Rectal smooth muscle tissue (tissue), 1 donor: ENCODE data around the gene TEX11.
"Not testable (repeated sequence)": the region's sequence is repeated elsewhere in the genome, so short reads cannot be mapped to it uniquely, and the experiment has no call there.

Source experiments
- H3K27ac ChIP-seq: one replicate; pipeline ENCODE4 v1.7.0; 2013; ENCODE audit warnings: low read depth, low read length, inconsistent platforms
- H3K27me3 ChIP-seq: one replicate; pipeline ENCODE4 v1.7.0; 2013; ENCODE audit warnings: low read length; ENCODE audit not compliant: control insufficient read depth, insufficient read depth
- H3K36me3 ChIP-seq: one replicate; pipeline ENCODE4 v1.7.0; 2013; ENCODE audit warnings: low read length; ENCODE audit not compliant: control insufficient read depth, insufficient read depth
- H3K4me1 ChIP-seq: one replicate; pipeline ENCODE4 v1.7.0; 2013; ENCODE audit warnings: low read length; ENCODE audit not compliant: control insufficient read depth, insufficient read depth
- H3K4me3 ChIP-seq: one replicate; pipeline ENCODE4 v1.7.0; 2013; ENCODE audit warnings: low read length
- H3K9ac ChIP-seq: one replicate; pipeline ENCODE4 v1.7.0; 2013; ENCODE audit warnings: low read length

TEX11 gene

GRCh38 chrX:70733774-70734173 lies 174.7 kb downstream of the TEX11 start:
- H3K27ac ChIP-seq, H3K4me1 ChIP-seq, H3K4me3 ChIP-seq, H3K36me3 ChIP-seq, H3K9ac ChIP-seq, H3K27me3 ChIP-seq: not testable (repeated sequence)

- H3K27ac ChIP-seq, H3K27me3 ChIP-seq, H3K36me3 ChIP-seq, H3K4me3 ChIP-seq, H3K4me1 ChIP-seq, H3K9ac ChIP-seq: not testable (repeated sequence)
Measured at GRCh38 chrX:70727961-70728360, 180.6 kb downstream of the TEX11 start.

- Histone ChIP-seq H3K4me3 (no peak overlapping the region), H3K4me1 (no peaks in the 10 kb centered on the region), H3K9ac (no peak overlapping the region), H3K36me3 (no peaks in the 10 kb centered on the region), H3K27ac (no peak overlapping the region), H3K27me3 (no peaks in the 10 kb centered on the region)
Measured at GRCh38 chrX:70720721-70721120, 187.8 kb downstream of the TEX11 start.

- H3K27ac ChIP-seq, H3K36me3 ChIP-seq, H3K27me3 ChIP-seq, H3K4me1 ChIP-seq, H3K4me3 ChIP-seq, H3K9ac ChIP-seq: not testable (repeated sequence)
Measured at GRCh38 chrX:70711336-70711735, 197.2 kb downstream of the TEX11 start.

- H3K4me1 ChIP-seq = no peaks in the 10 kb centered on the region
- no peaks in the 10 kb centered on the region for H3K27me3 ChIP-seq
- no peaks in the 10 kb centered on the region for H3K36me3 ChIP-seq
- H3K9ac ChIP-seq = no peak overlapping the region
- no peak overlapping the region for H3K4me3 ChIP-seq
- H3K27ac ChIP-seq = no peak overlapping the region
Measured at GRCh38 chrX:70694339-70695122, 214.0 kb downstream of the TEX11 start.

GRCh38 chrX:70679455-70679854 lies 229.1 kb downstream of the TEX11 start:
- H3K27me3 ChIP-seq, H3K4me3 ChIP-seq, H3K4me1 ChIP-seq, H3K27ac ChIP-seq, H3K9ac ChIP-seq, H3K36me3 ChIP-seq: not testable (repeated sequence)

GRCh38 chrX:70675284-70675683 lies 233.2 kb downstream of the TEX11 start:
- Histone ChIP-seq H3K4me3 (no peak overlapping the region), H3K27ac (no peak overlapping the region), H3K9ac (no peak overlapping the region), H3K27me3 (no peaks in the 10 kb centered on the region), H3K4me1 (no peaks in the 10 kb centered on the region), H3K36me3 (no peaks in the 10 kb centered on the region)

GRCh38 chrX:70672326-70672725 lies 236.2 kb downstream of the TEX11 start:
- no peaks in the 10 kb centered on the region for H3K27me3 ChIP-seq
- H3K36me3 ChIP-seq = no peaks in the 10 kb centered on the region
- no peaks in the 10 kb centered on the region for H3K4me1 ChIP-seq
- no peak overlapping the region for H3K9ac ChIP-seq
- H3K27ac ChIP-seq = no peak overlapping the region
- H3K4me3 ChIP-seq = no peak overlapping the region

GRCh38 chrX:70669120-70669519 lies 239.4 kb downstream of the TEX11 start:
- Histone ChIP-seq H3K27ac (no peak overlapping the region), H3K9ac (no peak overlapping the region), H3K36me3 (no peaks in the 10 kb centered on the region), H3K27me3 (no peaks in the 10 kb centered on the region), H3K4me3 (no peak overlapping the region), H3K4me1 (no peaks in the 10 kb centered on the region)

- H3K27ac ChIP-seq = no peak overlapping the region
- no peak overlapping the region for H3K4me3 ChIP-seq
- no peaks in the 10 kb centered on the region for H3K4me1 ChIP-seq
- no peaks in the 10 kb centered on the region for H3K36me3 ChIP-seq
- H3K9ac ChIP-seq = no peak overlapping the region
- H3K27me3 ChIP-seq = no peaks in the 10 kb centered on the region
Measured at GRCh38 chrX:70664726-70665125, 243.8 kb downstream of the TEX11 start.

GRCh38 chrX:70661124-70661523 lies 247.4 kb downstream of the TEX11 start:
- H3K4me1 ChIP-seq, H3K36me3 ChIP-seq, H3K27me3 ChIP-seq, H3K27ac ChIP-seq, H3K4me3 ChIP-seq, H3K9ac ChIP-seq: not testable (repeated sequence)

- not testable (repeated sequence) for H3K4me3 ChIP-seq, H3K9ac ChIP-seq, H3K36me3 ChIP-seq, H3K4me1 ChIP-seq, H3K27me3 ChIP-seq, H3K27ac ChIP-seq
Measured at GRCh38 chrX:70657546-70657945, 251.0 kb downstream of the TEX11 start.

GRCh38 chrX:70656304-70656703 lies 252.2 kb downstream of the TEX11 start:
- Histone ChIP-seq H3K27me3 (no peaks in the 10 kb centered on the region), H3K4me1 (no peaks in the 10 kb centered on the region), H3K9ac (no peak overlapping the region), H3K27ac (no peak overlapping the region), H3K36me3 (no peaks in the 10 kb centered on the region), H3K4me3 (no peak overlapping the region)
